ENCODE data around the gene HSPA12A.

DNA sequence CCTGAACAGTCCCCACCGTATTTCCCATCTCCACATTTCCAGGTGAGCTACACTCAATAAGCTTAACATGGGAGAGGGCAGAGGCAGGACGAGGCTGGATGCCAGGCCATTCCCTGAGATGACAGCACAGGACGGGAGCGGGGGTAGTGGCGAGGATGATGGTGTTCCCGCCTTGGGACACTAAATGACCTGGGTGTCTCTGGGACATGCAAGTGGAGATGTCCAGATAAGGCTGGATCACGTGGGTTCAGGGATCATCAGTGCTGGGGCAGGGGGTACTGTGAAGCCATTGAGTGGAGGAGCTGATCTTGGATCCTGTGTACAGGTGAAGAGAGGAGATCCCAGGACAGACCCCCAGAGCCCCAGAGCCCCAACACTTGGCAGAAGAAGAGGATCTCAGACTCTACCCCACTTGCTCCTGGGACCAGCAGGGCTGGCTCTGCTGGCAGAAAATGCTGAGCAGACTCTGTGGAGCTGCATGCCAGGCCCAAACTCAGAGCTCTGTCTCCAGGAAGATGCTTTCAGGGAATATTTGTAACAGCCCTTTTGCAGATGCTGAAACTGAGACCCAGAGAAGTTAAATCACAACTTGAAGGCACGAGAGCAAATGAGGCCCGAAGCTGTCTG is 29.7 kb upstream of the HSPA12A start:
- TF ChIP-seq, protein P1, sequence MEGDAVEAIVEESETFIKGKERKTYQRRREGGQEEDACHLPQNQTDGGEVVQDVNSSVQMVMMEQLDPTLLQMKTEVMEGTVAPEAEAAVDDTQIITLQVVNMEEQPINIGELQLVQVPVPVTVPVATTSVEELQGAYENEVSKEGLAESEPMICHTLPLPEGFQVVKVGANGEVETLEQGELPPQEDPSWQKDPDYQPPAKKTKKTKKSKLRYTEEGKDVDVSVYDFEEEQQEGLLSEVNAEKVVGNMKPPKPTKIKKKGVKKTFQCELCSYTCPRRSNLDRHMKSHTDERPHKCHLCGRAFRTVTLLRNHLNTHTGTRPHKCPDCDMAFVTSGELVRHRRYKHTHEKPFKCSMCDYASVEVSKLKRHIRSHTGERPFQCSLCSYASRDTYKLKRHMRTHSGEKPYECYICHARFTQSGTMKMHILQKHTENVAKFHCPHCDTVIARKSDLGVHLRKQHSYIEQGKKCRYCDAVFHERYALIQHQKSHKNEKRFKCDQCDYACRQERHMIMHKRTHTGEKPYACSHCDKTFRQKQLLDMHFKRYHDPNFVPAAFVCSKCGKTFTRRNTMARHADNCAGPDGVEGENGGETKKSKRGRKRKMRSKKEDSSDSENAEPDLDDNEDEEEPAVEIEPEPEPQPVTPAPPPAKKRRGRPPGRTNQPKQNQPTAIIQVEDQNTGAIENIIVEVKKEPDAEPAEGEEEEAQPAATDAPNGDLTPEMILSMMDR (IDR thresholded peaks at IDR 0.05; ENCODE audit: insufficient read depth, low read depth, low read length) = no peak
- no peak for TF ChIP-seq EZH2 (IDR thresholded peaks at IDR 0.05; ENCODE audit: insufficient read depth, low read length)
